ENCODE results near the gene PTGFRN.
A peak's percentile ranks its signal among the peaks of the same experiment; 100 is the strongest.

Gene PTGFRN

GRCh38 chr1:116942344-116942743 lies 32.6 kb downstream of the PTGFRN start:
- no peaks in the 10 kb centered on the region for H3K4me1 ChIP-seq (ENCODE audit: control extremely low read depth in 1 of 4, control insufficient read depth in 4 of 4, insufficient read depth in 4 of 4, low read length in 3 of 4)
- H3K27me3 ChIP-seq (replicated peaks in 2 of 5; ENCODE audit: control insufficient read depth in 4 of 5, insufficient read depth in 5 of 5, low read length in 4 of 5), result peaks cover 0 to 2% (median 0%) of the 10 kb centered on the region in 5 experiments
- H3K36me3 ChIP-seq (ENCODE audit: control insufficient read depth in 4 of 4, insufficient read depth in 4 of 4, low read length in 3 of 4), result no peaks in the 10 kb centered on the region
- ChIA-PET POLR2A (no interaction called here), CTCF (interaction anchor here (1.0 to 2.9 kb wide), 3 partner anchors 7 to 11 kb away, joined by 3 to 10 read pairs (median 3); no protein-coding TSS in a partner anchor)
- peak in 1 of 3 donors; percentile 24 for DNase-seq
- WGBS (ENCODE audit: insufficient coverage), result 100% methylated on average over 1 of the region's 1 CpG
- no peaks in the 10 kb centered on the region for H3K9me3 ChIP-seq (ENCODE audit: control extremely low read depth in 1 of 5, control insufficient read depth in 4 of 5, insufficient read depth in 2 of 5, low read depth in 1 of 5, low read length in 4 of 5)
- no peak overlapping the region for H3K27ac ChIP-seq (ENCODE audit: insufficient read depth in 1 of 2, low read depth in 1 of 2, low read length in 2 of 2, poor library complexity in 1 of 2, severe bottlenecking in 2 of 2)
- no peak overlapping the region for H3K4me3 ChIP-seq (ENCODE audit: control insufficient read depth in 1 of 7, extremely low read depth in 1 of 7, insufficient read depth in 4 of 7, low read depth in 2 of 7, low read length in 6 of 7)

- H3K4me3 ChIP-seq (ENCODE audit: control insufficient read depth in 1 of 7, extremely low read depth in 1 of 7, insufficient read depth in 4 of 7, low read depth in 2 of 7, low read length in 6 of 7), result no peak overlapping the region
- CTCF ChIA-PET, result interaction anchor here (1.0 to 2.9 kb wide), 3 partner anchors 8 to 12 kb away, joined by 3 to 10 read pairs (median 3); no protein-coding TSS in a partner anchor
- no CpG with 5 or more reads among the region's 1 CpG for WGBS (ENCODE audit: insufficient coverage)
- DNase-seq, result no peak
- POLR2A ChIA-PET, result no interaction called here
- H3K27ac ChIP-seq (ENCODE audit: insufficient read depth in 1 of 2, low read depth in 1 of 2, low read length in 2 of 2, poor library complexity in 1 of 2, severe bottlenecking in 2 of 2), result no peak overlapping the region
- no peaks in the 10 kb centered on the region for H3K4me1 ChIP-seq (ENCODE audit: control extremely low read depth in 1 of 4, control insufficient read depth in 4 of 4, insufficient read depth in 4 of 4, low read length in 3 of 4)
- peaks cover 0 to 2% (median 0%) of the 10 kb centered on the region in 5 experiments for H3K27me3 ChIP-seq (replicated peaks in 2 of 5; ENCODE audit: control insufficient read depth in 4 of 5, insufficient read depth in 5 of 5, low read length in 4 of 5)
- no peaks in the 10 kb centered on the region for H3K9me3 ChIP-seq (ENCODE audit: control extremely low read depth in 1 of 5, control insufficient read depth in 4 of 5, insufficient read depth in 2 of 5, low read depth in 1 of 5, low read length in 4 of 5)
- no peaks in the 10 kb centered on the region for H3K36me3 ChIP-seq (ENCODE audit: control insufficient read depth in 4 of 4, insufficient read depth in 4 of 4, low read length in 3 of 4)
Observed at GRCh38 chr1:116943438-116943837, 33.7 kb downstream of the PTGFRN start.

- H3K9me3 ChIP-seq (ENCODE audit: control extremely low read depth in 1 of 5, control insufficient read depth in 4 of 5, insufficient read depth in 2 of 5, low read depth in 1 of 5, low read length in 4 of 5), result no peaks in the 10 kb centered on the region
- H3K36me3 ChIP-seq (ENCODE audit: control insufficient read depth in 4 of 4, insufficient read depth in 4 of 4, low read length in 3 of 4), result no peaks in the 10 kb centered on the region
- ChIA-PET POLR2A (no interaction called here), CTCF (interaction anchor here (0.9 to 2.9 kb wide), 2 partner anchors 10 to 207 kb away, joined by 3 to 10 read pairs; no protein-coding TSS in a partner anchor)
- whole genome bisulfite sequencing (ENCODE audit: insufficient coverage), result 94% methylated on average over 42 of the region's 42 CpGs
- H3K27ac ChIP-seq (ENCODE audit: insufficient read depth in 1 of 2, low read depth in 1 of 2, low read length in 2 of 2, poor library complexity in 1 of 2, severe bottlenecking in 2 of 2), result no peak overlapping the region
- peaks cover 0 to 2% (median 0%) of the 10 kb centered on the region in 5 experiments for H3K27me3 ChIP-seq (replicated peaks in 2 of 5; ENCODE audit: control insufficient read depth in 4 of 5, insufficient read depth in 5 of 5, low read length in 4 of 5)
- no peaks in the 10 kb centered on the region for H3K4me1 ChIP-seq (ENCODE audit: control extremely low read depth in 1 of 4, control insufficient read depth in 4 of 4, insufficient read depth in 4 of 4, low read length in 3 of 4)
- no peak overlapping the region for H3K4me3 ChIP-seq (ENCODE audit: control insufficient read depth in 1 of 7, extremely low read depth in 1 of 7, insufficient read depth in 4 of 7, low read depth in 2 of 7, low read length in 6 of 7)
- no peak for DNase-seq
Observed at GRCh38 chr1:116944613-116945012, 34.9 kb downstream of the PTGFRN start.

- POLR2A ChIA-PET, result no interaction called here
Observed at GRCh38 chr1:116945421-116945820, 35.7 kb downstream of the PTGFRN start.

GRCh38 chr1:116945996-116946395 lies 36.3 kb downstream of the PTGFRN start:
- Histone ChIP-seq H3K27ac (ENCODE audit: insufficient read depth in 1 of 2, low read depth in 1 of 2, low read length in 2 of 2, poor library complexity in 1 of 2, severe bottlenecking in 2 of 2) (no peak overlapping the region), H3K4me3 (ENCODE audit: control insufficient read depth in 1 of 7, extremely low read depth in 1 of 7, insufficient read depth in 4 of 7, low read depth in 2 of 7, low read length in 6 of 7) (no peak overlapping the region), H3K36me3 (ENCODE audit: control insufficient read depth in 4 of 4, insufficient read depth in 4 of 4, low read length in 3 of 4) (no peaks in the 10 kb centered on the region), H3K9me3 (ENCODE audit: control extremely low read depth in 1 of 5, control insufficient read depth in 4 of 5, insufficient read depth in 2 of 5, low read depth in 1 of 5, low read length in 4 of 5) (no peaks in the 10 kb centered on the region), H3K27me3 (replicated peaks in 2 of 5; ENCODE audit: control insufficient read depth in 4 of 5, insufficient read depth in 5 of 5, low read length in 4 of 5) (peaks cover 0 to 2% (median 0%) of the 10 kb centered on the region in 5 experiments), H3K4me1 (ENCODE audit: control extremely low read depth in 1 of 4, control insufficient read depth in 4 of 4, insufficient read depth in 4 of 4, low read length in 3 of 4) (no peaks in the 10 kb centered on the region)
- WGBS (ENCODE audit: insufficient coverage), result 33% methylated on average over 1 of the region's 1 CpG
- ChIA-PET CTCF (no interaction called here), POLR2A (no interaction called here)
- no peak for DNase-seq

More at GRCh38 chr1:116945421-116945820, 35.7 kb downstream of the PTGFRN start:
- WGBS (ENCODE audit: insufficient coverage), result 90% methylated on average over 1 of the region's 5 CpGs
- DNase-seq, result no peak
- Histone ChIP-seq H3K4me3 (ENCODE audit: control insufficient read depth in 1 of 7, extremely low read depth in 1 of 7, insufficient read depth in 4 of 7, low read depth in 2 of 7, low read length in 6 of 7) (no peak overlapping the region), H3K4me1 (ENCODE audit: control extremely low read depth in 1 of 4, control insufficient read depth in 4 of 4, insufficient read depth in 4 of 4, low read length in 3 of 4) (no peaks in the 10 kb centered on the region), H3K27ac (ENCODE audit: insufficient read depth in 1 of 2, low read depth in 1 of 2, low read length in 2 of 2, poor library complexity in 1 of 2, severe bottlenecking in 2 of 2) (no peak overlapping the region), H3K36me3 (ENCODE audit: control insufficient read depth in 4 of 4, insufficient read depth in 4 of 4, low read length in 3 of 4) (no peaks in the 10 kb centered on the region), H3K27me3 (replicated peaks in 2 of 5; ENCODE audit: control insufficient read depth in 4 of 5, insufficient read depth in 5 of 5, low read length in 4 of 5) (peaks cover 0 to 2% (median 0%) of the 10 kb centered on the region in 5 experiments), H3K9me3 (ENCODE audit: control extremely low read depth in 1 of 5, control insufficient read depth in 4 of 5, insufficient read depth in 2 of 5, low read depth in 1 of 5, low read length in 4 of 5) (no peaks in the 10 kb centered on the region)
- CTCF ChIA-PET, result interaction anchor here (0.9 to 2.9 kb wide), 2 partner anchors 10 to 207 kb away, joined by 3 to 10 read pairs; no protein-coding TSS in a partner anchor

GRCh38 chr1:116947092-116947860 lies 37.6 kb downstream of the PTGFRN start:
- H3K36me3 ChIP-seq (ENCODE audit: control insufficient read depth in 4 of 4, insufficient read depth in 4 of 4, low read length in 3 of 4), result no peaks in the 10 kb centered on the region

GRCh38 chr1:116948046-116948445 lies 38.3 kb downstream of the PTGFRN start:
- 100% methylated on average over 4 of the region's 5 CpGs for WGBS (ENCODE audit: insufficient coverage)
- no peak for DNase-seq
- no peak overlapping the region for H3K4me3 ChIP-seq (ENCODE audit: control insufficient read depth in 1 of 7, extremely low read depth in 1 of 7, insufficient read depth in 4 of 7, low read depth in 2 of 7, low read length in 6 of 7)
- H3K9me3 ChIP-seq (ENCODE audit: control extremely low read depth in 1 of 5, control insufficient read depth in 4 of 5, insufficient read depth in 2 of 5, low read depth in 1 of 5, low read length in 4 of 5), result no peaks in the 10 kb centered on the region
- no peaks in the 10 kb centered on the region for H3K4me1 ChIP-seq (ENCODE audit: control extremely low read depth in 1 of 4, control insufficient read depth in 4 of 4, insufficient read depth in 4 of 4, low read length in 3 of 4)
- H3K27me3 ChIP-seq (replicated peaks in 2 of 5; ENCODE audit: control insufficient read depth in 4 of 5, insufficient read depth in 5 of 5, low read length in 4 of 5), result no peaks in the 10 kb centered on the region
- CTCF ChIA-PET, result interaction anchor here (1.3 kb wide), 1 partner anchor 10 kb away, joined by 6 read pairs; no protein-coding TSS in a partner anchor
- H3K36me3 ChIP-seq (ENCODE audit: control insufficient read depth in 4 of 4, insufficient read depth in 4 of 4, low read length in 3 of 4), result no peaks in the 10 kb centered on the region
- H3K27ac ChIP-seq (ENCODE audit: insufficient read depth in 1 of 2, low read depth in 1 of 2, low read length in 2 of 2, poor library complexity in 1 of 2, severe bottlenecking in 2 of 2), result no peak overlapping the region
- POLR2A ChIA-PET, result no interaction called here

More at GRCh38 chr1:116947092-116947860, 37.6 kb downstream of the PTGFRN start:
- WGBS (ENCODE audit: insufficient coverage), result 90% methylated on average over 4 of the region's 5 CpGs
- H3K27me3 ChIP-seq (replicated peaks in 2 of 5; ENCODE audit: control insufficient read depth in 4 of 5, insufficient read depth in 5 of 5, low read length in 4 of 5), result no peaks in the 10 kb centered on the region
- ChIA-PET POLR2A (no interaction called here), CTCF (interaction anchor here (0.7 to 1.3 kb wide), 2 partner anchors 10 to 12 kb away, joined by 4 to 6 read pairs; no protein-coding TSS in a partner anchor)
- H3K27ac ChIP-seq (ENCODE audit: insufficient read depth in 1 of 2, low read depth in 1 of 2, low read length in 2 of 2, poor library complexity in 1 of 2, severe bottlenecking in 2 of 2), result no peak overlapping the region
- no peak overlapping the region for H3K4me3 ChIP-seq (ENCODE audit: control insufficient read depth in 1 of 7, extremely low read depth in 1 of 7, insufficient read depth in 4 of 7, low read depth in 2 of 7, low read length in 6 of 7)
- no peaks in the 10 kb centered on the region for H3K4me1 ChIP-seq (ENCODE audit: control extremely low read depth in 1 of 4, control insufficient read depth in 4 of 4, insufficient read depth in 4 of 4, low read length in 3 of 4)
- DNase-seq, result no peak
- H3K9me3 ChIP-seq (ENCODE audit: control extremely low read depth in 1 of 5, control insufficient read depth in 4 of 5, insufficient read depth in 2 of 5, low read depth in 1 of 5, low read length in 4 of 5), result no peaks in the 10 kb centered on the region

Measured in common myeloid progenitor, CD34-positive (primary cell).